ENCODE measurements around the gene MGST3. TPM values are rescaled to one million over a fixed set of nuclear protein-coding genes. Genes with fewer than 3 reads are reported as not detected.
"Not testable (repeated sequence)": the region's sequence is repeated elsewhere in the genome, so short reads cannot be mapped to it uniquely, and the experiment has no call there.

MGST3 gene
- total RNA-seq, 1 donor from 2014 or later, result 128 TPM

DNA sequence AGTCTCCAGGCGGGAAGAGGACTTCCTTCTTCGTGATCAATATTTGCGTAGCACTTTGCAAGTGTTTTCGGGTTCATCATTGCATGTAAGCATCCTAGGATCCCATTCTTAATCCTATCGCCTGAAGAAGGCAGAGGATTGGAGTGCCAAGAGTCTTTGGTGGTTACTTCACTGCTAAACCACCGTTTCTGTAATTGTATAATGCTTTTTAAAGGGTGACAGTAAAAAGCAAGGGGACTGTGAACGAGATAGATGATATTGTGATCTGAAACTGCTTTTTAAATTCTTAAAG, 67.7 kb downstream of the MGST3 start:
- TF ChIP-seq, protein P1, sequence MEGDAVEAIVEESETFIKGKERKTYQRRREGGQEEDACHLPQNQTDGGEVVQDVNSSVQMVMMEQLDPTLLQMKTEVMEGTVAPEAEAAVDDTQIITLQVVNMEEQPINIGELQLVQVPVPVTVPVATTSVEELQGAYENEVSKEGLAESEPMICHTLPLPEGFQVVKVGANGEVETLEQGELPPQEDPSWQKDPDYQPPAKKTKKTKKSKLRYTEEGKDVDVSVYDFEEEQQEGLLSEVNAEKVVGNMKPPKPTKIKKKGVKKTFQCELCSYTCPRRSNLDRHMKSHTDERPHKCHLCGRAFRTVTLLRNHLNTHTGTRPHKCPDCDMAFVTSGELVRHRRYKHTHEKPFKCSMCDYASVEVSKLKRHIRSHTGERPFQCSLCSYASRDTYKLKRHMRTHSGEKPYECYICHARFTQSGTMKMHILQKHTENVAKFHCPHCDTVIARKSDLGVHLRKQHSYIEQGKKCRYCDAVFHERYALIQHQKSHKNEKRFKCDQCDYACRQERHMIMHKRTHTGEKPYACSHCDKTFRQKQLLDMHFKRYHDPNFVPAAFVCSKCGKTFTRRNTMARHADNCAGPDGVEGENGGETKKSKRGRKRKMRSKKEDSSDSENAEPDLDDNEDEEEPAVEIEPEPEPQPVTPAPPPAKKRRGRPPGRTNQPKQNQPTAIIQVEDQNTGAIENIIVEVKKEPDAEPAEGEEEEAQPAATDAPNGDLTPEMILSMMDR (IDR thresholded peaks at IDR 0.05; ENCODE audit: partially characterized antibody, unreplicated experiment), result no peak
- H3K36me3 Mint-ChIP-seq (ENCODE audit: unreplicated experiment), result no peaks in the 10 kb centered on the region
- no peak for DNase-seq
- peaks cover 9% of the 10 kb centered on the region for H3K4me1 Mint-ChIP-seq (ENCODE audit: low read depth, unreplicated experiment)
- peak overlapping the region; percentile 25 for H3K27ac Mint-ChIP-seq (ENCODE audit: unreplicated experiment)
- H3K9me3 Mint-ChIP-seq (ENCODE audit: unreplicated experiment), result no peaks in the 10 kb centered on the region
- peak overlapping the region; percentile 92 for H3K4me3 Mint-ChIP-seq (ENCODE audit: unreplicated experiment)
- peaks cover 3% of the 10 kb centered on the region for H3K27me3 Mint-ChIP-seq (ENCODE audit: unreplicated experiment)

- no peak for DNase-seq
- no peak overlapping the region for H3K27ac Mint-ChIP-seq (ENCODE audit: unreplicated experiment)
- H3K27me3 Mint-ChIP-seq (ENCODE audit: unreplicated experiment), result peaks cover 3% of the 10 kb centered on the region
- H3K9me3 Mint-ChIP-seq (ENCODE audit: unreplicated experiment), result no peaks in the 10 kb centered on the region
- TF ChIP-seq, protein P1 (IDR thresholded peaks at IDR 0.05; ENCODE audit: partially characterized antibody, unreplicated experiment), result no peak
- H3K36me3 Mint-ChIP-seq (ENCODE audit: unreplicated experiment), result no peaks in the 10 kb centered on the region
- peaks cover 9% of the 10 kb centered on the region for H3K4me1 Mint-ChIP-seq (ENCODE audit: low read depth, unreplicated experiment)
- no peak overlapping the region for H3K4me3 Mint-ChIP-seq (ENCODE audit: unreplicated experiment)
These were observed 68.5 kb downstream of the MGST3 start for GRCh38 chr1:165699577-165699976.

DNA sequence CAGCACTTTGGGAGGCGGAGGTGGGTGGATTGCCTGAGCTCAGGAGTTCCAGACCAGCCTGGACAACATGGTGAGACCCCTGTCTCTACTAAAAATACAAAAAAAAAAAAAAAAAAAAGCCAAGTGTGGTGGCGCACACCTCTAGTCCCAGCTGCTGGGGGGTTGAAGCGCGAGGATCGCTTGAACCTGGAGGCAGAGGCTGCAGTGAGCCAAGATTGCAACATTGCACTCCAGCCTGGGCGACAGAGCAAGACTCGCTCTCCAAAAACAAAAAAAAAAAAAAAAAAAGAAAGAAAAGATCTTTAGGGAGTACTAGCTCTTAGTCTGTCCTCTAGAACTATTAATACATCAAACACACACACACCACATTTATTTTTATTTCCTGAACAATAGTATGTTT, 70.9 kb downstream of the MGST3 start:
- not testable (repeated sequence) for H3K27me3 Mint-ChIP-seq (ENCODE audit: unreplicated experiment); H3K4me3 Mint-ChIP-seq (ENCODE audit: unreplicated experiment); H3K36me3 Mint-ChIP-seq (ENCODE audit: unreplicated experiment); H3K4me1 Mint-ChIP-seq (ENCODE audit: low read depth, unreplicated experiment); DNase-seq; H3K9me3 Mint-ChIP-seq (ENCODE audit: unreplicated experiment); H3K27ac Mint-ChIP-seq (ENCODE audit: unreplicated experiment)

GRCh38 chr1:165703648-165704047, 72.6 kb downstream of the MGST3 start:
- no peak for DNase-seq
- peaks cover 3% of the 10 kb centered on the region for H3K27me3 Mint-ChIP-seq (ENCODE audit: unreplicated experiment)
- H3K9me3 Mint-ChIP-seq (ENCODE audit: unreplicated experiment), result no peaks in the 10 kb centered on the region
- H3K27ac Mint-ChIP-seq (ENCODE audit: unreplicated experiment), result no peak overlapping the region
- TF ChIP-seq, protein P1 (IDR thresholded peaks at IDR 0.05; ENCODE audit: partially characterized antibody, unreplicated experiment), result no peak
- H3K36me3 Mint-ChIP-seq (ENCODE audit: unreplicated experiment), result no peaks in the 10 kb centered on the region
- H3K4me1 Mint-ChIP-seq (ENCODE audit: low read depth, unreplicated experiment), result peaks cover 2% of the 10 kb centered on the region
- no peak overlapping the region for H3K4me3 Mint-ChIP-seq (ENCODE audit: unreplicated experiment)

Other genes starting within 250 kb of the MGST3 start
- gene RXRG, start 186.1 kb upstream of the MGST3 start, total RNA-seq (ENCODE audit: unreplicated experiment), result 10.4 TPM
- gene LRRC52, start 87.2 kb upstream of the MGST3 start, total RNA-seq (ENCODE audit: unreplicated experiment), result not detected
- 19.8 TPM for gene ALDH9A1, start 67.3 kb downstream of the MGST3 start, total RNA-seq (ENCODE audit: unreplicated experiment)
- gene TMCO1, start 137.6 kb downstream of the MGST3 start, total RNA-seq (ENCODE audit: unreplicated experiment), result 74.9 TPM
- gene UCK2, start 196.4 kb downstream of the MGST3 start, total RNA-seq (ENCODE audit: unreplicated experiment), result 29.9 TPM